ENCODE data around the gene VDAC2. TPM values are rescaled to one million over a fixed set of nuclear protein-coding genes. Genes with fewer than 3 reads are reported as not detected.
A peak's percentile ranks its signal among the peaks of the same experiment; 100 is the strongest.

VDAC2 gene
- total and polyA plus RNA-seq, 10 of the 15 experiments (the other 5 are each of a cell fraction or from before 2014, with no cell fraction given), result 73.4 to 294 (median 146) TPM

- TF ChIP-seq SMAD1 (IDR thresholded peaks at IDR 0.05; ENCODE audit: low read depth, partially characterized antibody), result no peak
- TF ChIP-seq CEBPB (IDR thresholded peaks at IDR 0.05; ENCODE audit: borderline replicate concordance in 1 of 2, low read depth in 2 of 2, low read length in 2 of 2), result 0 out of 4 replicates have a peak, but pooled peaks of 1 of the 2 experiments have one; percentile 36
- TF ChIP-seq SIX5 (IDR thresholded peaks at IDR 0.05; ENCODE audit: low read depth, low read length, severe bottlenecking), result no peak
- no peak for TF ChIP-seq STAT1 (conservative IDR thresholded peaks at IDR 0.05)
- TF ChIP-seq CEBPZ (IDR thresholded peaks at IDR 0.05; ENCODE audit: low read depth, low read length), result no peak
- peak; percentile 56; the same call in 1 of the 2 replicates for TF ChIP-seq IRF4 (IDR thresholded peaks at IDR 0.05; ENCODE audit: low read depth, low read length)
- TF ChIP-seq ZNF384 (IDR thresholded peaks at IDR 0.05; ENCODE audit: borderline replicate concordance, low read depth, low read length), result peak; percentile 63
- TF ChIP-seq ZBTB4 (CRISPR knock-in tag; IDR thresholded peaks at IDR 0.05), result no peak
- TF ChIP-seq GATAD2B (conservative IDR thresholded peaks at IDR 0.05; ENCODE audit: low read depth), result 0 out of 2 replicates have a peak, but pooled peaks have one; percentile 28
- TF ChIP-seq MTA3 (IDR thresholded peaks at IDR 0.05; ENCODE audit: borderline replicate concordance, low read length), result peak; percentile 84; the same call in 1 of the 2 replicates
- TF ChIP-seq CHD2 (IDR thresholded peaks at IDR 0.05; ENCODE audit: borderline replicate concordance, low read depth, low read length), result no peak
- TF ChIP-seq TARDBP (IDR thresholded peaks at IDR 0.05; ENCODE audit: borderline replicate concordance), result no peak
- no peak for TF ChIP-seq PAX8 (IDR thresholded peaks at IDR 0.05)
- TF ChIP-seq HSF1 (IDR thresholded peaks at IDR 0.05; ENCODE audit: low read depth, low read length), result no peak
- 0 out of 2 replicates have a peak, but pooled peaks have one; percentile 26 for TF ChIP-seq RCOR1 (conservative IDR thresholded peaks at IDR 0.05; ENCODE audit: low read depth, low read length)
- TF ChIP-seq ZNF207 (IDR thresholded peaks at IDR 0.05; ENCODE audit: borderline replicate concordance), result no peak
- TF ChIP-seq IKZF1 (conservative IDR thresholded peaks at IDR 0.05), result peak; percentile 87
These were observed 44.6 kb upstream of the VDAC2 start (continued) for GRCh38 chr10:75165684-75166622.
